Liver (tissue), 9 donors: ENCODE data around the gene SURF6. TPM values are rescaled to one million over a fixed set of nuclear protein-coding genes. Genes with fewer than 3 reads are reported as not detected.

Experiments used
- DNase-seq: peaks from one replicate; pipeline ENCODE4 v3.0.0-alpha.2; 2017; ENCODE audit warnings: low spot score
- H3K27ac ChIP-seq, 2 donors: one replicate each; pipeline ENCODE4 v1.7.0; 2013; ENCODE audit warnings: inconsistent platforms in 2 of 2, low read length in 2 of 2, control low read depth in 1 of 2, low read depth in 1 of 2, mild to moderate bottlenecking in 1 of 2
- H3K27me3 ChIP-seq, 4 donors: one replicate each; pipeline versions ENCODE4 v1.6.1 to v1.7.0; 2013; ENCODE audit warnings: low read length in 3 of 4, inconsistent platforms in 1 of 4, mild to moderate bottlenecking in 1 of 4, moderate library complexity in 1 of 4; ENCODE audit not compliant: control insufficient read depth in 4 of 4, insufficient read depth in 4 of 4
- H3K36me3 ChIP-seq, 4 donors: one replicate each; pipeline versions ENCODE4 v1.6.1 to v1.7.0; 2013; ENCODE audit warnings: low read length in 3 of 4, mild to moderate bottlenecking in 3 of 4, low read depth in 1 of 4, moderate library complexity in 1 of 4; ENCODE audit not compliant: control insufficient read depth in 4 of 4, insufficient read depth in 3 of 4
- H3K4me1 ChIP-seq, 4 donors: one replicate each; pipeline versions ENCODE4 v1.6.1 to v1.7.0; 2013; ENCODE audit warnings: low read length in 3 of 4, mild to moderate bottlenecking in 3 of 4, moderate library complexity in 1 of 4; ENCODE audit not compliant: control insufficient read depth in 4 of 4, insufficient read depth in 4 of 4
- H3K4me3 ChIP-seq, 3 donors: one replicate each; pipeline versions ENCODE4 v1.6.1 to v1.7.0; 2013; ENCODE audit warnings: low read length in 3 of 3, control low read depth in 1 of 3, low read depth in 1 of 3, mild to moderate bottlenecking in 1 of 3
- H3K9ac ChIP-seq, 2 donors: one replicate each; pipeline ENCODE4 v1.7.0; 2013; ENCODE audit warnings: low read length in 2 of 2, mild to moderate bottlenecking in 2 of 2, moderate library complexity in 2 of 2, control low read depth in 1 of 2, low read depth in 1 of 2
- H3K9me3 ChIP-seq, 4 donors: one replicate each; pipeline versions ENCODE4 v1.6.1 to v1.7.0; 2013; ENCODE audit warnings: low read length in 3 of 4; ENCODE audit not compliant: control insufficient read depth in 4 of 4
- CTCF ChIP-seq: fragments of 150-350 bp; IDR thresholded peaks from 2 replicates; pipeline ENCODE4 v1.5.1; 2017; ENCODE audit warnings: improper control_type of control experiment, low read depth, low read length; ENCODE audit not compliant: missing input control
- EGR1 ChIP-seq, 2 donors: IDR thresholded peaks; 2 replicates each; pipeline ENCODE4 v1.6.1; 2016 to 2018; ENCODE audit warnings: antibody characterized with exemption in 2 of 2, low read depth in 2 of 2
- FOXA1 ChIP-seq: IDR thresholded peaks from 2 replicates; pipeline ENCODE4 v1.6.1; 2016; ENCODE audit warnings: antibody characterized with exemption
- FOXA2 ChIP-seq: IDR thresholded peaks from 2 replicates; pipeline ENCODE4 v1.6.1; 2016; ENCODE audit warnings: antibody characterized with exemption
- GABPA ChIP-seq, 2 donors: IDR thresholded peaks in 1 of 2; conservative IDR thresholded peaks in 1 of 2; 2 replicates each; pipeline ENCODE4 v1.6.1; 2016; ENCODE audit warnings: antibody characterized with exemption in 2 of 2, mild to moderate bottlenecking in 1 of 2, moderate library complexity in 1 of 2
- HNF4G ChIP-seq: IDR thresholded peaks from 2 replicates; pipeline ENCODE4 v1.6.1; 2016; ENCODE audit warnings: antibody characterized with exemption
- NR2F2 ChIP-seq: IDR thresholded peaks from 2 replicates; pipeline ENCODE4 v1.6.1; 2016; ENCODE audit warnings: antibody characterized with exemption
- RAD21 ChIP-seq, 2 donors: IDR thresholded peaks; 2 replicates each; pipeline ENCODE4 v1.6.1; 2016; ENCODE audit warnings: antibody characterized with exemption in 2 of 2, mild to moderate bottlenecking in 2 of 2
- REST ChIP-seq: IDR thresholded peaks from 2 replicates; pipeline ENCODE4 v1.6.1; 2016; ENCODE audit warnings: antibody characterized with exemption, mild to moderate bottlenecking
- RXRA ChIP-seq, 2 donors: IDR thresholded peaks; 2 replicates each; pipeline ENCODE4 v1.6.1; 2017 to 2018; ENCODE audit warnings: antibody characterized with exemption in 2 of 2, mild to moderate bottlenecking in 1 of 2
- SP1 ChIP-seq: IDR thresholded peaks from 2 replicates; pipeline ENCODE4 v1.6.1; 2018; ENCODE audit warnings: antibody characterized with exemption, mild to moderate bottlenecking
- TAF1 ChIP-seq: conservative IDR thresholded peaks from 2 replicates; pipeline ENCODE4 v1.6.1; 2016; ENCODE audit warnings: antibody characterized with exemption, mild to moderate bottlenecking
- YY1 ChIP-seq: IDR thresholded peaks from 2 replicates; pipeline ENCODE4 v1.6.1; 2016; ENCODE audit warnings: antibody characterized with exemption, mild to moderate bottlenecking
- WGBS: extraction: QIAGEN DNeasy Blood & Tissue Kit; methylation state at CpG from one replicate; pipeline ENCODE4 v1.1.7; 2013; 5-methylcytosine and 5-hydroxymethylcytosine counted together
- polyA plus RNA-seq, 2 donors: library from polyadenylated mRNA; stranded (reverse) in 1 of 2; unstranded in 1 of 2; fragments of 200-250 nt in 1 of 2; fragments of >200 nt in 1 of 2; fragmentation: Nextera tagmentation in 1 of 2; extraction: Ambion mirVana in 1 of 2; gene quantifications; one replicate each; pipeline versions ENCODE4 v1.2.1 to v1.2.3, GENCODE V29; 2013 to 2015
- total RNA-seq, 2 donors: library from RNA; depleted of rRNA; stranded (reverse); fragments of >200 nt; gene quantifications; one replicate each; pipeline ENCODE4 v1.2.3, GENCODE V29; 2014
- TF ChIP-seq, protein P1 (sequence below): IDR thresholded peaks from 2 replicates; pipeline ENCODE4 v1.6.1; 2016; ENCODE audit warnings: antibody characterized with exemption
- TF ChIP-seq, protein P2 (sequence below): IDR thresholded peaks from 2 replicates; pipeline ENCODE4 v1.6.1; 2016; ENCODE audit warnings: antibody characterized with exemption
- TF ChIP-seq, protein P3 (sequence below): IDR thresholded peaks from 2 replicates; pipeline ENCODE4 v1.6.1; 2016; ENCODE audit warnings: antibody characterized with exemption
- donor health status: healthy.
- donor health status: healthy.
- donor health status: healthy.
- donor health status: healthy.
- donor health status: healthy.

SURF6 gene
- total and polyA plus RNA-seq, 4 donors, result 4.1 to 12.9 (median 7.2) TPM

- Histone ChIP-seq H3K9ac (no peak overlapping the region), H3K4me1 (peaks cover 2 to 17% (median 12%) of the 10 kb centered on the region in 4 donors), H3K36me3 (peaks cover 0 to 45% (median 12%) of the 10 kb centered on the region in 4 donors), H3K27me3 (no peaks in the 10 kb centered on the region), H3K27ac (no peak overlapping the region), H3K9me3 (no peaks in the 10 kb centered on the region), H3K4me3 (no peak overlapping the region)
- no peak for DNase-seq
- 96% methylated on average over 19 of the region's 19 CpGs for WGBS
- TF ChIP-seq GABPA (IDR thresholded peaks at IDR 0.05 in 1 of 2, conservative IDR thresholded peaks at IDR 0.05 in 1 of 2) (no peak), TAF1 (no peak), CTCF (no peak), YY1 (no peak), FOXA1 (no peak), NR2F2 (no peak), HNF4G (no peak), REST (no peak), RAD21 (IDR thresholded peaks at IDR 0.05) (no peak), RXRA (IDR thresholded peaks at IDR 0.05) (no peak), FOXA2 (no peak), SP1 (no peak)
- TF ChIP-seq, protein P1, sequence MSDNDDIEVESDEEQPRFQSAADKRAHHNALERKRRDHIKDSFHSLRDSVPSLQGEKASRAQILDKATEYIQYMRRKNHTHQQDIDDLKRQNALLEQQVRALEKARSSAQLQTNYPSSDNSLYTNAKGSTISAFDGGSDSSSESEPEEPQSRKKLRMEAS, result no peak
- TF ChIP-seq, protein P2, sequence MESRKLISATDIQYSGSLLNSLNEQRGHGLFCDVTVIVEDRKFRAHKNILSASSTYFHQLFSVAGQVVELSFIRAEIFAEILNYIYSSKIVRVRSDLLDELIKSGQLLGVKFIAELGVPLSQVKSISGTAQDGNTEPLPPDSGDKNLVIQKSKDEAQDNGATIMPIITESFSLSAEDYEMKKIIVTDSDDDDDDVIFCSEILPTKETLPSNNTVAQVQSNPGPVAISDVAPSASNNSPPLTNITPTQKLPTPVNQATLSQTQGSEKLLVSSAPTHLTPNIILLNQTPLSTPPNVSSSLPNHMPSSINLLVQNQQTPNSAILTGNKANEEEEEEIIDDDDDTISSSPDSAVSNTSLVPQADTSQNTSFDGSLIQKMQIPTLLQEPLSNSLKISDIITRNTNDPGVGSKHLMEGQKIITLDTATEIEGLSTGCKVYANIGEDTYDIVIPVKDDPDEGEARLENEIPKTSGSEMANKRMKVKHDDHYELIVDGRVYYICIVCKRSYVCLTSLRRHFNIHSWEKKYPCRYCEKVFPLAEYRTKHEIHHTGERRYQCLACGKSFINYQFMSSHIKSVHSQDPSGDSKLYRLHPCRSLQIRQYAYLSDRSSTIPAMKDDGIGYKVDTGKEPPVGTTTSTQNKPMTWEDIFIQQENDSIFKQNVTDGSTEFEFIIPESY, result no peak
- TF ChIP-seq, protein P3, sequence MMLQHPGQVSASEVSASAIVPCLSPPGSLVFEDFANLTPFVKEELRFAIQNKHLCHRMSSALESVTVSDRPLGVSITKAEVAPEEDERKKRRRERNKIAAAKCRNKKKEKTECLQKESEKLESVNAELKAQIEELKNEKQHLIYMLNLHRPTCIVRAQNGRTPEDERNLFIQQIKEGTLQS, result no peak
Observed at GRCh38 chr9:133344071-133344470, 8.1 kb upstream of the SURF6 start.

GRCh38 chr9:133342570-133342969 is 6.6 kb upstream of the SURF6 start:
- TF ChIP-seq TAF1 (no peak), EGR1 (IDR thresholded peaks at IDR 0.05; ENCODE audit: low read depth in 2 of 2) (no peak), FOXA2 (no peak), SP1 (no peak)
- no peaks in the 10 kb centered on the region for H3K9me3 ChIP-seq
- H3K36me3 ChIP-seq, result peaks cover 0 to 46% (median 13%) of the 10 kb centered on the region in 4 donors
- no peak overlapping the region for H3K4me3 ChIP-seq
- H3K9ac ChIP-seq, result no peak overlapping the region
- DNase-seq, result no peak
- H3K27ac ChIP-seq, result no peak overlapping the region
- WGBS, result 92% methylated on average over 11 of the region's 11 CpGs
- H3K4me1 ChIP-seq, result peaks cover 0 to 15% (median 8%) of the 10 kb centered on the region in 4 donors
- no peaks in the 10 kb centered on the region for H3K27me3 ChIP-seq
